HG03442 (cell line): ENCODE results near the gene TENM4.

Experiments
- ATAC-seq: cut with Tn5 transposase; IDR thresholded peaks from one replicate; pipeline ENCODE4 v1.9.1; 2021; ENCODE audit warnings: mild to moderate bottlenecking, moderate library complexity; ENCODE audit not compliant: unreplicated experiment

Gene TENM4

DNA sequence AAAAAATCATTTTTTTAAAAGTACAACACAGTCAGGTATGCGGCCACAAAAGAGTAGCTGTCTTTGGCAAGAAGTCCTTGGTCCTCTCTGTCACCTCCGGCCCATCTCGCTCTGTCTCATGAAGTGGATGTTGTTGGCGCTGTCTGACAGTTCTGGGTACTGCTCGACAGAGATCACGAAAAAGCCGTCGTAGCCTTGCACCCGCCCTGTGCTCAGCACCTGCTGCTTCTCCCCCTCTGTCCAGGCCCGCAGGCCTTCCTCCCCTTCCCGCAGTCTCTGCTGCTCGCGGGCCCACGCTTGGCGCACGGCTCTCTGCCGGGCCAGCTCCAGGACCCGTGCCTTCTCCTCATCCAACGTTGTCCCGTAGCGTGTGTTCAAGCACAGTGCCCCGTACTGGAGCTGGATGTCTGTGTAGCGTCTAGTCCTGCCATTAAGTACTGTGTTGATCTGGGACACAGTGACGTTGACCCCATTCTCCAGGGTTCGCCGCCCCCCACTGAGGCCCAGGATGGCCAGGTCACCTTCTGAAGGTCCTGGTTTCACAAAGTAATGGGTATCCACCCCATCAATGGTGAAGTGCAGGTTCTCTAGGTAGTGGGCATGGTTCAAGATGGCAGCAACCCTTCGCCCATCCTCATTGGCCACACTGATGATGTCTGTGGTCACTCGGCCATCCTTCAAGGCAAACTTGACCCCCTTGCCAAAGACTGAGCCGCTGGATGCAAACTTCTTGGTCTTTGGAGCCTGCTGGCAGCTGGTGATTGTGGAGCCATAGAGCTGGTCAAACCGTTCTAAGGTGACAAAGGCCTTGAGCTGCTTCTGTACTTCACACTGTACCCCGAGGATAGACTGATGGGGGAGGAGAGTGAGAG lies 782.6 kb downstream of the TENM4 start:
- no peak for ATAC-seq

DNA sequence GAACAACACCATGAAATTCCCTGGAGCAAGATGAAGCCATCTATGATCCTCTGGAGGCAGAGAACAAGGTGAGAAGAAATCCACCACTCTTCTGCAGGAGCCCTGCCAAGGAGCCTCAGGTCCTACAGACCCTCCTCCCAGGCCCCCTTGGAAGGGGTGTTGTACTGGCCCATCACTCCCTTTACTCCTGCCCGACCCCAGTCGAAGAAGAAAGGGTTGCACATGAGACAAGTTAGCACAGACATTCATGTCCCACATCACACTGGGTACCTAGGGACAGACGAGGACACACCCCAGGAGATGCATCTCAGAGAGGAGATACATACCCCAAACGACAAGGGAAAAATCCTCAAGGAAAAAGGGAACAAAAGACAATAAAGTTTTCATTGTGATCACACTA lies 783.4 kb downstream of the TENM4 start:
- ATAC-seq: no peak

DNA sequence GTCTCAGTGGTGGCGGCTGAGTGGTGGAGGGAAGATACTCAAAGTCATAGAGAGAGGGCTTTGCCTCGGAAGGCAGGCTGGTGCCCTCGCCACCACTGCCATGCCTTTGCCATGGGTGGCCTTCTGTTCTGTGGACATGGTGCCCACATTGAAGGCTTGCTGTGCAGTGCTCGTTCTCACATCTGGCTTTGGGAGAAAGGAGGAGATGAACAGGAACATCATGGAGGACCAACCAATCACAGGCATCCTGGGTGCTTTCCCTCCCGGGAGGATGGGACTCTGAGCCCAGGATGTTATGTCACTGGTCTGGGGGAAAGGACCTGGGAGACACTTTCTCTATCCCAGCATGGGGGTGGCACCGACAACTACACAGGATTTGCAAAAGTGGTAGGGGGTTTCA lies 783.8 kb downstream of the TENM4 start:
- no peak for ATAC-seq

DNA sequence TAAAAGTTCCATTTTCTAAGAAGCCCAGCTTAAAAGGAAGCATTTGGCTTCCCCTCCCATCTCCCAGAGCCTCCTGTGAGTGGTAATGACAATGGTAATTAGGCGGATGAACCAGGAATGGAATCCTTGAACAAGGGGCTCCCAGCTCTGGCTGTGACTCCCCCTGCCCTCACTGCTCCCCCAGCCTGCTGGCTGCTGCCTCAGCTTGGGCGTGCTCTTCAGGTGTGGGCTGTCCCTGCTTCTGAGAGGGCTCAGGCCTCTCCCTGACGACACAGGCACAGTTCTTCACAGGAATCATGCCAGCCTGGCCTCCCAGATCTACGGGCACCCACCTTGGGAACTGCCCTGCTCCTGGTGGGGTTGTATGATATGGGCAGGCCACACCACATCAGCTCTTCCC lies 784.5 kb downstream of the TENM4 start:
- no peak for ATAC-seq

DNA sequence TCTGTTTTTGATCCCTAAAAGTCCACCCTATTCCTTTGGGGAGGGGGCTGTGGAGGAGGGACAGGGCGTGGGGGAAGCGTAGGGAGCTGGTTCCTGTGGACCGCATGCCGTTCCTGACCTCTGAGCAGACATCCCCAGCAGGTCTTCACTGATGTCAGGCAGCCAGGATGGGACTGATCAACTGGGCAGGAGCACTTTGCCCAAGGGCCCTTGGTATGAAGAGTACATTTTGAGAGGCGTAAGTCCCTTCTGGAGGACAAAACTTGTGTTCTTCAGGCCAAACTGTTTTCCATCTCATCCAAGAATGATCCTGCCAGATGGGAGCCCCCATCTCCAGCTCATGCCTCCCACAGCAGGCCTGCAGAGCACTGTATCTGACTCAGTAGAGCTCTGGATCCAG lies 785.3 kb downstream of the TENM4 start:
- ATAC-seq: no peak

DNA sequence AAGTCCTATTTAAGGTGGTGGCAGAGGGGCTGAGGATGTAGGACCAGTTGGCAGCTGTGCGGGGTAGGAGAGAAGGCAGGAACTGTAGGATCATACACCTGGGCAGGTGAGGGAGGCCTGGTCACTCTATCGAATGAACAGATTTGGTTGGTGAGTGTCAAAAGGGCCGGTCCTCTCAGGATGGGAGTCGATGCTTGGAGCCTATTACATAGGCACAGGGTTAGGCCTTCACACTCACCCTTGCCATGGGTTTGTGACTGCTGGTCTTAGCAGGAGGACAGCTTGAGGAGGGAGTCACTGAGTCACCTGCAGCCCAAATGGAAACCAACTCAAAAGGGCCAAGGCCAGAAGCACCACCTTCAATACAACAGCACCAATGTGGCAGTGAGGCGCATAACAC lies 786.0 kb downstream of the TENM4 start:
- ATAC-seq: no peak

DNA sequence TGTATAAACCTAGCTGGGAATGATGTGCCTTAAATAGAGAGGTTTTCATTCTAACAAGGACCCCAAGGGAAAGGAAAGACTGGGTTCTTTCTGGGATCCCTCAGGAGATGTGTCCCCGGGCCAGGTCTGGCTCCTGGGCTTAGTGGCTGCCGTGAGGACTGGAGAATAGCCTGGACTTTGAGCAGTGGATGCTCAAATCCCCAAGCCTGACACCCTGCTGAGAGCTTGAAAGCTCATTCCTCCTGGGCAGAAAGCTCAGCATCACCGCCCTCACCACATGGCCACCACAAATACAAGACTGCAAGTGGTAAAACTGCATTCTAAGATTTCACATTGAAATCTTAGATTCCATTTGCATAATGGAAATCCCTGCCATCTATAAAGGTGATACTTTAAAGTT lies 786.8 kb downstream of the TENM4 start:
- no peak for ATAC-seq

DNA sequence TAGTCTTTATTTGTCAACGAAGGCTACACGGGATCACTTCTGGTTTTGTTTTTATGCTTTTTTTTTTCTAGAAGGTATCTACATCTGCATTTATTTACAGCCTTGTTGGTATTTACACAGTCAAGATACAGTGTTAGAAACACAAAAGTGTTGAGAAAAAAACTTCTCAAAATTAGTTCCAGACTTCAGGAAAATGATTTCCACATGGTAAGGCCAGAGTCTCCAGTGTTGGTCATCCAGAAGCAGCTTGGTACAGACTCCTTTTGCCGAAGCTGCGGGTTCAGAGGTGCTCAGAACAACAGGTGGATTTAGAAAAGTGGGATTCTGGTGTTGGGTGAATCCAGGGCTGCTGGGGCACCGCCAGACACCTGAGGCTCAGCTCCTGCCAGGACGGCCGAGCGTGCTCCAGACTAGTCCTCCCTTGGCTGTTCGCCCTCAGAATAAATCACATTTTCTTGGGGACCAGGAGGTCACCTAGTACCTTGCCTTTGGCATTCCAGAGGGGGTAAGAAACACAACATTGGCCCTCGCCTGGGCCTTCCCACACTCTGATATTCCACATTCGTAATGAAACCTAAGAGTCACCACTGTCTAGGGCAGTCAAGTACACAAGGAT lies 787.4 kb downstream of the TENM4 start:
- no peak for ATAC-seq

DNA sequence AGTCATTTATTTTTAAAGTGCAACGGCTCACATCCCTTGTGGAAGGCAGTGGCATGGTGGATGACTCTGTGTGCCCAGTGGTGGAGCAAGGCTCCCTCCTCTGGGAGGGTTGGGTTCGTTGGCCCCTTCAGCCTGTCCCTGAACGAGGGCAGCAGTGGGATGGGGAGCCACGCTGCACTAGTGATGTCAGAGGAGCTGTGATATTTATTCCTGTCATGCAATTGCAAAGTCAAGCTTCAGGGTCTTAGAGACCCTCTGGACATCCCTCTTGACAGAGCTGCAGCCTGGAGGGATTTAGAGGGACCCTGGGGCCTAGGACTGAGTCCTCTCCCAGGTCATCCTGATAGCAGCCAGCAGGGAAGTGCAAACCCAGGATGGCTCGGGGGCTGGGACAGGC lies 788.0 kb downstream of the TENM4 start:
- no peak for ATAC-seq

DNA sequence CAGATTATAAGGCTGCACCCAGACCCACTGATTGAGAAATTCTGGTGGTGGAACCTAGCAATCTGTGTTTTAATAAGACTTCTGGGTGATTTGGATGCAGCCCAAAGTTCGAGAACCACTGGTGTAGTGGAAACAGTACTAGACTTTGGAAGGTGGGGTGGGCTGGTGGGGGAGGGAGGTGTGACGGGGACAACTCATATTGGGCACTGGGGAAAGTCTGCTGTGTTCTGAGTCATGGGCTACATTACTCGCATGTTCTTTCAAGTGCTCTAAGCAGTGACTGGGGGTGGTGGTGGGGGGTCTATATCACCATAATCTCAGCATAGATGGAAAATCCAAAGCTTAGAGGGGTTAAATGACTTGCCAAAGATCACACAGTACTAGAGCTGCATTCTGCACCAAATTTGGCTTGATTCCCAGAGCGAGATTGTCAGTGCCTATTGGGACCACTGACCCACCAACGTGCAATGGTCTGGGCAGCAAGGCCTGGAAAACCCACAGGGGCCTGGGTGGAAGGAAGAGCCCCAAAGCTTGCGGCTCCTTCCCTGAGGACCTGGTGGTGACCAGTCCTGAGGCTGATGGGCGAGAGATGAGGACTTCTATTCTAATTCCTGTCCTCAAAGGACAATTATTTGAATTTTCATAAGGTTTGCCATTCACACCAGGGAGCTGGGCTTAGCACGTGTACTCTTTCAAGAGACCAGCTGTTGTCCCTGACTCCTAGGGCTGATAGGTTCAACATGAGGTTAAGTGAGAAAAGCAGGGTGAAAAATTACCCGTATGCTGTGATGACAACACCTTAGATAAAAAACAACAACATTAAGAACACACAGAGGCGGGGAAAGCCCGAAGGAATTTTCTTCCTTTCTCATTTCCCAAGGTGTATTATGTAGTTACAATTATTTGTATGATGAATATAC lies 788.6 kb downstream of the TENM4 start:
- ATAC-seq: no peak

DNA sequence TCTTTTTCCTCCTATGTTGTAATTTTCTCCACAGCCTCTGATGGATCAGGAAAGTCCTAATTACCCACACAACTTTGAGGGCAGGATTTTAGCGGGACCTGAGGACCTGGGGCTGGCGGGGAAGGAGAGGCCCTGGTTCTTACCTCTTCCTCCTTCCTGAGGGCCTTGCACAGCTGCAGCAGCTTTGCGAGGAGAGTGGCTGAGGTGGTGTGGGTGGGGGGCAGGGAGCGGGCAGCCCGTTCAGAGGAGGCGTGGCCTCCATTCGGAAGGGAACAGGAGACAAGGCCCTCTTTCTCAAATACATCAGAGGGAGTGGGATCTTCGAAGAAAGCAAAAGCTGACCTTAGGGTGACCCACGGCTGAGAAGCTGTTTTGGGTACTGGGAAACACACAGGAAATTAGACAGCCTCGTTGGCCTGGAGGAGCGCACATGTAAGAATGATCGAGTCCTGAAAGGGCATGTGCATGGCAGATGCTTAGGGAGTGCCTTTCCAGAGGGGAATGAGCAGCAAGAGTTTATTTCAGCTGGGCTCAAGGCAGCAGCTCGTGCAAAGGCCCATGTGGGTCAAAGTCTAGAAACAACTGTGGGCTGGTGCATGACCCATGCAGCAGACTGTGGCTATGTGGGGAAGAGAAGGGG lies 789.6 kb downstream of the TENM4 start:
- ATAC-seq: no peak

DNA sequence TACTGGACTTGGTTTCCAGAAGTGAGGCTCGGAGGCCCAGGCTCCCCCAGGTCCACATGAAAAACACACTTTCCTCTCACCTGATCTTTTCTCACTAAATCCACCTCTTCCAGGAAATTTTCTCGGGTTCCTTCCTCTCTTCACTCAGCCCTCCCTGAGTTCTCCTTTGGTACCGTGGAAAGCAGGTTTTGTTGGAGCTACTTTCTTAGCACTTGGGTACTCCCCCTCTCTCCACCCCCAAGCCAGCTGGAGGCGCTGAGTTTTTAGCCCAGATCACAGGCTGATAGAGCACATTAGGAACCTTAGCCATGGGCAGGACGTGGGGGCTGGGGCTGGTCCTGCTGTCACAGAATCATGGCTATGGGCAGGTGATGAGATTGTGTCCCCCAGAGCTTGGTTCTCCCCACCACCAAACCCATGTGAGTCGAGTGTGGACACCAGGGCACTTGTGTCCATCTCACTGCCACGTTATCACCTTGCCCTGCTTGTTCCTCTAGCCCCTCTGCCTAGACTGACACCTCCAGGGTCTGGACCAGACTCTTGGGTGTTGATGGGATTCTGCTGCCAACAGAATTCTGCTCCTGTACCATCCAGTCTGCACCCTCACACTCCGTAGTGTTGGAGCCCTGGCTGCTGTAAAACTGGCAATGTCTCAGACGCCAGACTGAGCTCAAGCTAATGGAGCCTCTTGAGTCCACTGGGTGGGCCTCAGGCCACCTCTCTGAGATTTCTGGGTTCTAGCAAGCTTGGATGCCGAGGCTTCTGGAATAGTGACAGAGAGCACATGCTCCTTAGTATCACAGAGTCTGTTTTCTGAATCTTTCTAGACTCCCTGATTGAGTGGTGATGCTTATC lies 791.2 kb downstream of the TENM4 start:
- no peak for ATAC-seq

DNA sequence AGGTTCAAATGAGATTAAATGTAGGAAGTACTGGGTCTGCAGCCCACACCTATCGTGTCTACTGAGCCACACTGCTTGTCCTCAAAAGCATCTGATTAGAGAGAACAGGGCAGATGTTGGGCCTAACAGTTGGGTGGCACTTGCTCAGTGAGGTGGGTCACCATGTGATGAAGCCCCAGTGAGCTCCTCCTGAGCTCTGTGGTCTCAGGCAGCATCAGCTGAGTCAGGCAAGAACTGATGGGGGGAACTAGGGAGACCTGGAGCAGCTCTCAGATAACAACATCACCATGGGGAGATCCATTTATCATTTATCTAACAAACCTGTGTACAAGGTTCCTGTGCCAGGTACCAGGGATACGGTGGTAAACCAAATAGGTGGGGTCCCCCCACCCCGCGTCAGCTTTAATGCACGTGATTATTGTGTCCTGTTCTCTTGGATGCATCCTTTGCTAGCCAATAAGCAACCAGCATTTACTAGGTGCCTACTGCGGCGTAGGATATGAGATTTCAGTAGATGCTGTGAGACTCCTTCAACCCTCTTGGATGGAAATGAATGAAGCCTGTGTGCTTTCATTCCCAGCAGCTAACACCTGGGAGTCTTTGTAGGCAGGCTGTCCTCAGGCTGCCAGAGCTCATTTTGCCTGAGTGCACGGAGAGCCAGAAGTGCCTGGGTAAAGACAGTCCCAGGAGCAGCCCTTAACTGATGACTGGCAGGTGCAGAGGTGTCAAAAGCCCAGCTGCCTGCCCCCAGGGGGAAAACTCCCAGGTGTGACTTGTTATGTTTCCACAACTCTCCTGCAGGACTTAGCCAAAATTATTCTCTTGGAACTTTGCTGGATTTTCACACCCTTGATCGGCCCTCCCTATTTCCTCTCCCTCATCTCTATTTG lies 792.6 kb downstream of the TENM4 start:
- ATAC-seq: no peak

DNA sequence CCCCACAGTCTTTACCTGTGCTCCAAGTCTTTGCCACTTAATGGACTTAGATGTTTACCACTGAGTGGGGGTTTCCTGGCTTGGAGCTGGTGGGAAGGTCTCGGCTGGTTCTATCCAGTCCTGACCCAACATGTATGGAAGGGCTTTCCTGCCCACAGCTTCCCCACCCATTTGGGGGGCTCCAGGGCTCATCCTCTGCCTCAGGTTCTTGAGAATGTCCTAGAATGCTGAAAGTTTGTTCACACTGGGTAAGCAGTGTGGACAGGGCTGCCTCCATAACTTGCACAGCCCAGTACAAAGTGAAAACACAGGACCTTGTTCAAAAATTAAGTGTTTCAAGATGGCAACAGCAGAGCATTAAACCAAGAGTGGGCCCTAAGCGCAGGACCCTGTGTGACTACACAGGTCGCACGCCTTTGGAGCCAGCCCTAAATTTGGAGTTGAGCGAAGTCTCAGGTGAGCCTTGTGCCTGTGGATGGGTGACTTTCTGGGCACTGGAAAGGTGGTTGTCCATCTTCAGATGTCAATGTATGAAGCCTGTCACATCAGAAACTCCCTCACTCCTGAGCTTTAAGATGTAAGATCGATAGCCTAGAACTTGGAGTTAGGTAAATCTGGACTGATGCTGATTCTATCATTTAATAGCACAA lies 793.4 kb downstream of the TENM4 start:
- ATAC-seq: no peak

DNA sequence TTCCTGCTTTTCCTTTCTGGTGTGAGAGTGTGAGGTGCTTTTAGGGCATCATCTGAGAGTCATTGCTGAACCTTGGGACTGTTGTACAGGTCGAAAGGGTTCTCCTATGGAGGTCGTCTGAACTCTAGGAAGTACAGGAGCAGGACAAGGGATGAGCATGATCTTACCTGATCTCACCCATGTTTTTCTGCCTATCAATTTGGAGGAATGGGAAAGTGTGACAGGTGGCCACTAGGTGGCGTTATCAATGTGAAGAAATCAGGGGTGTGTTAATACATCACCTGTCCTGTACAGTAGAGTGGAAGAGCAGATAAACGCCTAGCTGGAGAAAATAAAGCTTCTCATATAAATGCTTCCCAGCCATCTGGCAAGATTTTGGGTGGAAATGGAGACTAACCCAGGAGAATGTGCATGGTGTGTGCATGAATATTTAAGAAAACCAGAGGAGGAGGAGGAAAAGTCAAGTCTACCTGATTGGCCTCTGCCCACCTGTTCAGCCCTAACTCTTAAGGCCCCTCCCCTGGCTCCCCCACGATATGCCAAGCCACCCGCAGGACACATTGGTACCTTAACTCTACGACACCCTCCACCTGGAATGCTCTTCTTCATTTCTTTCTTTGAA lies 794.2 kb downstream of the TENM4 start:
- peak; percentile 51 for ATAC-seq

DNA sequence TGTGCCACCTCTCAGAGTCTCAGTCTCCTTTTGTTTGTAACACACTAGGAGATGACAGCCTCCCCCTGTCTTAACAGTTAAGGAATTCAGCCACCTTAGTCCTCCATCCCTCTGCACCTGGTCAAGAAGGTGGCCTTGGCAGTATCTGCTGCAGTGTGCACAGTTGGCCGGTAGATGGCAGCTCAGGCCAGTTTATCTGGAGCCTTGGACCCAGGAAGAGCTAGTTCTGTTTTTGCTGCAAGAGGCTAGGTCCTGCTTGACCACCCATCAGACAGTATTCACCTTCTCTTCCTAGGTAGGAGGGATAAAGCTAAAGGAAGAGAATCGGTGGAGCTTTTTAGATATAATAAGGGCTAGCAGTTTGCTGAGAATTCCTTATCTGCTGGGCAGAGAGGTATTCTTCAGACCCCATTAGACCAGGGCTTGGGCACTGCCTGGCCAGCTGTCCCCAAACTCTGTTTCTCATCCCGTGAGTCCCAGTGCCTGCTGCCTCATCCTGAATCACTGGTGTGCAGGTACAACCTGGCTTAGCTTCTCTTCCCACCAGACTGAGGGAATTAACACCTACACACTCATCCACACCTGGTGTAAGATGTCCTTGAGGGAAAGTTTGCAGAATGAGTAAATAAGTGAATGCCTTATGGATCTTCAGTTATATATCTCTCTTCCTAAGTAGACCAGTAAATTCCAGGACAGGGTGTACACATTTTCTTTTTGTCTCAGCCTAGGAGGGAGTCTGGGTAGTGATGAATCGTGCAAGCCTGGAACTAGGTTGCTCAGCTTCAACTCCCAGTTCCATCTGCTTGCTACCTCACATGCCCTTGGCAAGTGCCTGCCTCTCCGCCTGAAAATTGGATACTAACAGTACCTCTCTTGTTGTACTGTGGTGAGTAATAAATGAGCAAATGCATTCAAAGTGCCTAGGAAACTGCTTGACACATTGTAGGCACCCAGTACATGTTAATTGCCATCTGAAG lies 795.3 kb downstream of the TENM4 start:
- peak; percentile 83 for ATAC-seq

DNA sequence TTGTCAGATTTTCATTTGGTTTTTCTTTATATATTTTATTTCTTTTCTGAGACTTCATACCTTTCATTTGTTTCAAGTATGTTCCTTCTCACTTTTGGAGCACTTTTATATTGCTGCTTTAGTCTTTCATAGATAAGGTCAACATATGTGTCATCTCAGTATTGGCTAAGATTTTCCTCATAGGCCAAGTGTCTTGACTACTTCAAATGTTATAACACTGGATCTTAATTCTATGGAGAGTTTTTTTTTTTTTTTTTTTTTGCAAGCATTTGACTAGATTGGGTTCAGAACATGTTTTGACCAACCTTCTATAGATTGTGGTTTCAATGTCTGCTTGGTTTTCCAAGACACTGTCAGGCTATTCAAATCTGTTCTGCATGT lies 797.2 kb downstream of the TENM4 start:
- no peak for ATAC-seq
